ENCODE measurements around the gene PLEKHA7.

DNA sequence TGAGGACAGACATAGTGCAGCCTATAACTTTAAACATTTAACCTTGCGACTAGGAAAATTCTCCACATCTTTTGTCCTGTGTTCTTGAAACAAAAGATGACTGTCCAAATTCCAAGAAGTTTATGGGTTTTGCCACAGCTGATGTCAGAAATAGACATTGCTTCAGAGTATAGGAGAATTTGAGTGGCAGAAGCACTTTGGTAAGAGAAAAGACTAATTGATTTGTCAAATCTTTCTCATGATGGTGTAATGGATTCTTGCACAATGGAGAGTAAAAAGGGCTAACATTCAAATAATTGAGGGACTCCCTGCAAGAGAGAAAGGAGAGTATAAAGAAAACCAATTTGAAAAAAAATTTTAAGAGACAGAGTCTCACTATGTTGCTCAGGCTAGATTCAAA, 250.5 kb downstream of the PLEKHA7 start:
- no peak for TF ChIP-seq EZH2 (IDR thresholded peaks at IDR 0.05; ENCODE audit: borderline replicate concordance, low read depth, low read length, poor library complexity, severe bottlenecking)
- TF ChIP-seq, protein P1, sequence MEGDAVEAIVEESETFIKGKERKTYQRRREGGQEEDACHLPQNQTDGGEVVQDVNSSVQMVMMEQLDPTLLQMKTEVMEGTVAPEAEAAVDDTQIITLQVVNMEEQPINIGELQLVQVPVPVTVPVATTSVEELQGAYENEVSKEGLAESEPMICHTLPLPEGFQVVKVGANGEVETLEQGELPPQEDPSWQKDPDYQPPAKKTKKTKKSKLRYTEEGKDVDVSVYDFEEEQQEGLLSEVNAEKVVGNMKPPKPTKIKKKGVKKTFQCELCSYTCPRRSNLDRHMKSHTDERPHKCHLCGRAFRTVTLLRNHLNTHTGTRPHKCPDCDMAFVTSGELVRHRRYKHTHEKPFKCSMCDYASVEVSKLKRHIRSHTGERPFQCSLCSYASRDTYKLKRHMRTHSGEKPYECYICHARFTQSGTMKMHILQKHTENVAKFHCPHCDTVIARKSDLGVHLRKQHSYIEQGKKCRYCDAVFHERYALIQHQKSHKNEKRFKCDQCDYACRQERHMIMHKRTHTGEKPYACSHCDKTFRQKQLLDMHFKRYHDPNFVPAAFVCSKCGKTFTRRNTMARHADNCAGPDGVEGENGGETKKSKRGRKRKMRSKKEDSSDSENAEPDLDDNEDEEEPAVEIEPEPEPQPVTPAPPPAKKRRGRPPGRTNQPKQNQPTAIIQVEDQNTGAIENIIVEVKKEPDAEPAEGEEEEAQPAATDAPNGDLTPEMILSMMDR (conservative IDR thresholded peaks at IDR 0.05; ENCODE audit: low read depth, low read length): no peak
